A549 treated with AZD9567 at 1 μM for 4 hours (cell line): ENCODE data around the gene PRDX2. TPM values are rescaled to one million over a fixed set of nuclear protein-coding genes. Genes with fewer than 3 reads are reported as not detected.

Experiments used
- total RNA-seq: library from RNA; stranded (reverse); fragments of 200-300 nt; extraction: Qiagen RNA extraction; gene quantifications from 5 replicates; pipeline ENCODE4 v1.2.3, GENCODE V29; 2022; ENCODE audit not compliant: insufficient read depth

PRDX2 gene
- 0.47 to 0.91 TPM (median 0.66 TPM) in 4 of 5 replicates, not detected in the other for total RNA-seq

GRCh38 chr19:12801466-12802266 is at the start of gene PRDX2, which contains the start of gene THSD8:
Gene PRDX2, minus strand, starts transcription at chr19:12801800. Its CDS starts 539 bp downstream, at chr19:12801261.
Gene THSD8, plus strand, starts transcription at chr19:12802069. Its CDS starts 3 bp downstream, at chr19:12802072.

GRCh38 chr19:12838182-12838885 is 36.7 kb upstream of the PRDX2 start, which contains the start of gene MAST1:
Gene MAST1, plus strand, starts transcription at chr19:12838515. Its CDS starts 58 bp downstream, at chr19:12838573.

GRCh38 chr19:12834566-12834943 is 33.0 kb upstream of the PRDX2 start, which contains the start of gene RTBDN:
Gene RTBDN, minus strand, starts transcription at chr19:12834579. Its CDS starts 4,600 bp downstream, at chr19:12829979.

GRCh38 chr19:12806242-12807081 is 4.9 kb upstream of the PRDX2 start, which contains the start of gene RNASEH2A:
Gene RNASEH2A, plus strand, starts transcription at chr19:12806584. Its CDS starts 90 bp downstream, at chr19:12806674.

GRCh38 chr19:12791345-12792050 is 10.1 kb downstream of the PRDX2 start, which contains the start of gene JUNB:
Gene JUNB, plus strand, starts transcription at chr19:12791486. Its CDS starts 286 bp downstream, at chr19:12791772.

GRCh38 chr19:12774588-12775555 is 26.7 kb downstream of the PRDX2 start, which contains the start of gene HOOK2:
Gene HOOK2, minus strand, starts transcription at chr19:12775552. Its CDS starts 103 bp downstream, at chr19:12775449.

GRCh38 chr19:12751635-12752034 is 50.0 kb downstream of the PRDX2 start, which contains the start of gene BEST2:
Gene BEST2, plus strand, starts transcription at chr19:12751791. Its CDS starts 802 bp downstream, at chr19:12752593.

Other genes with a start within 250 kb of the PRDX2 start
- 0.54 to 3.3 TPM (median 0.66 TPM) in 5 replicates for gene ZNF490, start 191.0 kb downstream of the PRDX2 start, total RNA-seq
- 4.5 to 11.0 TPM (median 5.7 TPM) in 5 replicates for gene ZNF791, start 190.9 kb downstream of the PRDX2 start, total RNA-seq
- gene MAN2B1, start 135.1 kb downstream of the PRDX2 start, total RNA-seq: 19.1 to 30.7 TPM (median 22.0 TPM) in 5 replicates
- gene WDR83, start 135.0 kb downstream of the PRDX2 start, total RNA-seq: 8.4 to 11.5 TPM (median 10.0 TPM) in 5 replicates
- 29.7 to 49.1 TPM (median 48.2 TPM) in 5 replicates for gene DHPS, start 119.9 kb downstream of the PRDX2 start, total RNA-seq
- not detected in 5 replicates for gene GNG14, start 113.8 kb downstream of the PRDX2 start, total RNA-seq
- 11.4 to 14.6 TPM (median 13.9 TPM) in 5 replicates for gene FBXW9, start 105.2 kb downstream of the PRDX2 start, total RNA-seq
- gene TNPO2, start 77.9 kb downstream of the PRDX2 start, total RNA-seq: 31.3 to 35.3 TPM (median 33.6 TPM) in 5 replicates
- gene TRIR, start 67.1 kb downstream of the PRDX2 start, total RNA-seq: 118 to 201 TPM (median 193 TPM) in 5 replicates
- gene GET3, start 64.3 kb downstream of the PRDX2 start, total RNA-seq: 83.8 to 103 TPM (median 99.2 TPM) in 5 replicates
- gene BEST2, start 50.0 kb downstream of the PRDX2 start, total RNA-seq: 0.59 to 1.0 TPM (median 0.79 TPM) in 4 of 5 replicates, not detected in the other
- 9.8 to 14.0 TPM (median 12.8 TPM) in 5 replicates for gene HOOK2, start 26.2 kb downstream of the PRDX2 start, total RNA-seq
- 110 to 185 TPM (median 160 TPM) in 5 replicates for gene JUNB, start 10.3 kb downstream of the PRDX2 start, total RNA-seq
- 9.1 to 13.7 TPM (median 11.8 TPM) in 4 of 5 replicates, not detected in the other for gene THSD8, start 269 bp upstream of the PRDX2 start, total RNA-seq
- gene RNASEH2A, start 4.8 kb upstream of the PRDX2 start, total RNA-seq: 39.4 to 50.4 TPM (median 46.8 TPM) in 5 replicates
- gene RTBDN, start 32.8 kb upstream of the PRDX2 start, total RNA-seq: 0.08 to 0.09 TPM in 2 of 5 replicates, not detected in the others
- gene MAST1, start 36.7 kb upstream of the PRDX2 start, total RNA-seq: 1.5 to 7.0 TPM (median 1.7 TPM) in 5 replicates
- gene DNASE2, start 79.6 kb upstream of the PRDX2 start, total RNA-seq: 28.6 to 36.5 TPM (median 29.7 TPM) in 5 replicates
- gene KLF1, start 85.4 kb upstream of the PRDX2 start, total RNA-seq: 0.05 to 0.07 TPM in 2 of 5 replicates, not detected in the others
- 9.2 to 21.4 TPM (median 9.9 TPM) in 5 replicates for gene GCDH, start 89.4 kb upstream of the PRDX2 start, total RNA-seq
- gene SYCE2, start 117.5 kb upstream of the PRDX2 start, total RNA-seq: 0.25 to 1.8 TPM (median 0.42 TPM) in 5 replicates
- gene FARSA, start 131.9 kb upstream of the PRDX2 start, total RNA-seq: 60.5 to 80.0 TPM (median 74.4 TPM) in 5 replicates
- gene CALR, start 136.8 kb upstream of the PRDX2 start, total RNA-seq: 481 to 566 TPM (median 518 TPM) in 5 replicates
- 73.1 to 82.3 TPM (median 81.9 TPM) in 5 replicates for gene RAD23A, start 144.1 kb upstream of the PRDX2 start, total RNA-seq
- 20.6 to 55.7 TPM (median 51.6 TPM) in 5 replicates for gene GADD45GIP1, start 155.4 kb upstream of the PRDX2 start, total RNA-seq
- gene DAND5, start 167.8 kb upstream of the PRDX2 start, total RNA-seq: 0.03 to 0.07 TPM (median 0.06 TPM) in 3 of 5 replicates, not detected in the others
- gene NFIX, start 193.7 kb upstream of the PRDX2 start, total RNA-seq: 3.6 to 4.3 TPM (median 3.8 TPM) in 5 replicates